ENCODE results near the gene SUGCT.

The SUGCT gene

GRCh38 chr7:40800771-40801170, 666.0 kb downstream of the SUGCT start:
- DNase-seq = no peak

DNA sequence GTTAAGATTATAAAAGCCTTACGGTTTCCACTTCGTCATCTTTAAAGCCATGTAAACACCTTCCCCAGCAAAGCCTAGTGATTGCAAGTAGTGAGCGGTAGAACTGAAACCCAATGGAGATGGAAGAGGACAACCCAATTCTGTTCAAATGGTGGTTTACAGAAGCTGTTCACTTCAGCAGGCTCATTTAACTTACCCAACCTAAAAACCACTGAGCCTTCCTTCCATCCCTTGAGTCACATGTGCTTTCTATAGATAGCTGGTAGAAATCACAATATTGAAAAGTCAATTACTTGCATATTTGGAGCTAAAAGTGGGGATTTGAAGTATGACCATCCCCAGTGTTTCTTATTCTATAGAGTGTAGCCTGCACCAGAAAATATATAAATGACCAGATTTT, 667.7 kb downstream of the SUGCT start:
- no peak for DNase-seq

GRCh38 chr7:40804477-40805215, 669.8 kb downstream of the SUGCT start:
- no peak for DNase-seq

GRCh38 chr7:40805361-40805760, 670.6 kb downstream of the SUGCT start:
- DNase-seq = no peak

GRCh38 chr7:40808378-40808942, 673.7 kb downstream of the SUGCT start:
- DNase-seq = no peak

DNA sequence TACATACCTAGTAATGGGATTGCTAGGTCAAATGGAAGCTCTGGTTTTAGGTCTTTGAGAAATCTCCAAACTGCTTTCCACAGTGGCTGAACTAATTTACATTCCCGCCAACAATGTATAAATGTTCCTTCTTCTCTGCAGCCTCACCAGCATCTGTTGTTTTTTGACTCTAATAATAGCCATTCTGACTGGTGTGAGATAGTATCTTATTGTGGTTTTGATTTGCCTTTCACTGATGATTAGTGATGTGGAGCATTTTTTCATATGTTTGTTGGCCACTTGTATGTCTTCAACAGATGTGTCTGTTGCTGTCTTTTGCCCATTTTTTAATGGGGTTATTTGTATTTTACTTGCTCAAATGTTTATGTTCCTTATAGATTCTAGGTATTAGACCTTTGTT, 675.5 kb downstream of the SUGCT start:
- DNase-seq = no peak

DNA sequence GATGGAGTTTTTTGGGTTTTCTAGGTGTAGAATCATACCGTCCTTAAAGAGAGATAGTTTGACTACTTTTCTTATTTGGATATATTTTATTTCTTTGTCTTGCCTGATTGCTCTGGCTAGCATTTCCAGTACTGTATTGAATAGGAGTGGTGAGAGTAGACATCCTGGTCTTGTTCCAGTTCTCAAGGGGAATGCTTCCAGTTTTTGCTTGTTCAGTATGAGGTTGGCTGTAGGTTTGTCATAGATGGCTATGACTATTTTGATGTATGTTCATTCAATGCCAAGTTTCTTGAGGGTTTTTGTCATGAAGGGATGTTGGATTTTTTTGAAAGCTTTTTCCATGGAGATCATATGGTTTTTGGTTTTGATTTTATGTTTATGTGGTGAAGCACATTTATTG, 676.9 kb downstream of the SUGCT start:
- no peak for DNase-seq

DNA sequence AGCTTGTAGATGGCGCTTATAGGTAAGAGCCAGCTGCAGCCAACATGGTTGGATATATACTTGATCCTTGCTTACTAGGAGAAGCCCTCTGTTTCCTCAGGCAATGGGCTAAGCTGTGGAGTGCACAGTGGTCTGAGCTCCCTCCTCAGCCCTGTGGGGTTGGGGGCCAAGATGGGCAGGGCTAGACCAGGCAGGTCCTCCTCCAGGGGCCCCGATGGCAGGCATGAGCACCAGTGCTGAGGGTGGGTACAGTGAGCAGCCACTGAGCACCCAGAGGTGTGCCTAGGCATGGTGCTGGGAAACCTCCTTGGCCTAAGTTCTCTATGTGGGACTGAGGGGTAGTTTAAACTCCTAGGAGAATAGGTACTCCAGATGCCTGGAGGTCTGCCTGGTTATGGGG, 680.2 kb downstream of the SUGCT start:
- DNase-seq = no peak

- DNase-seq = no peak
These were observed 680.7 kb downstream of the SUGCT start for GRCh38 chr7:40815512-40815911.

DNA sequence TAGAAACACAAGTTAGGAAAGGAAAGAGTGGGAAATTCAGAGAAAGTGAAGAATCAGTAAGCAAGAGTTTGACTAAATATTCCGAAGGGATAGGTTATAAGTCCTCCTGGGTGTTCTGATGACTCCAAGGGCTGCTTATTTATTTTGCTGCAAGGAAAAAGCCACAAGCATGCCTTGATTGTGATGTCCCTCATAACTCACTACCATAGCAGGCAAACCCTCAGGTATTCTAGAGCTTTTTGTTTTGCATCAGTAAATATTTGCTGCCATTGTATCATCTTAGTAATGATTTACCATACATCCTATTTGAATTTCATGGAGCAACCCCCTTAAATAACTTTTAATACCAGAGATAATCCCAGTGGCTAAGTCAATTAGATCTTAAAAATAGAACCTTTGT, 688.1 kb downstream of the SUGCT start:
- DNase-seq = no peak

- no peak for DNase-seq
These were observed 689.7 kb downstream of the SUGCT start for GRCh38 chr7:40824461-40824860.

- DNase-seq = no peak
These were observed 691.8 kb downstream of the SUGCT start for GRCh38 chr7:40826411-40827221.

DNA sequence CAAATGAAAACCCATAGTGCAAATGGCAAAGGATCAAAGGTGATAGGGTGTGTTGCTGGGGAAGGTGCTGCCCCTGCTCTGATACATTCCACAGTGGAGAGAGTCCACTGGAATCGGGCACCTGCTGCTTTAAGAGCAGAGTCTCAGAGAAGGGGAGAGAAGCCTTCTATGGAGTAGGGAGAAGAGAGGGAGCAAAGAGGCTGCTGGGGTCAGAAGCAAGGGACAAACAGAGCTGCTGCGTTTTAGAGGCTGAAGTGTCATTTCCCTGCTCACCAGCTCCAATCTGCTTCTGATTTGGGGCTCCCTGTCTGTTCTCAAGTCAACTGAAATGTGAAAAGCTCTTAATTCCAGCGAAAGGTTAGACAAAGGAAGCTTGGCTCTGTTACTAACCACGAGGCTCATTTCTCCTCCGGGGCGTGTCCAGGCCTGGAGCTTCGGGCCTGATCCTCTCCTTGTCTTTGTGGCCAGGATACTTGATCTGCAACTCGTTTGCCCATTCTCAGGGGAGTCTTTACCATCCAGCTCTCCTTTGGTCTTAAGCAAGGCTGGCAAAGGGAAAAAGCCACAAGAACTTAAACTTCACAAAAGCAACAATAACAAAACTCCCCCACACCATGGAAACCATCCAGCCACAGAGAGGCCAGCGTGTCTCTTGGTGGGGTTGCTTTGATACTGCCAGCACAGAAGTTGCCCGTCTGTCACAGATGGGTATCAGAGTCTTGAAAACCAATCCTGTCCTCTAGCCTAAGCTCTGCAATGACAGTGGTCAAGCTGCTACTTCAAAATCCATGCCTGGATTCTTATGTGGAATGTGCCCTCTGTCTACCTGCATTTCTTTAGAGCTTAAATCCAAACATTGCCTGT, 692.6 kb downstream of the SUGCT start:
- DNase-seq = no peak

DNA sequence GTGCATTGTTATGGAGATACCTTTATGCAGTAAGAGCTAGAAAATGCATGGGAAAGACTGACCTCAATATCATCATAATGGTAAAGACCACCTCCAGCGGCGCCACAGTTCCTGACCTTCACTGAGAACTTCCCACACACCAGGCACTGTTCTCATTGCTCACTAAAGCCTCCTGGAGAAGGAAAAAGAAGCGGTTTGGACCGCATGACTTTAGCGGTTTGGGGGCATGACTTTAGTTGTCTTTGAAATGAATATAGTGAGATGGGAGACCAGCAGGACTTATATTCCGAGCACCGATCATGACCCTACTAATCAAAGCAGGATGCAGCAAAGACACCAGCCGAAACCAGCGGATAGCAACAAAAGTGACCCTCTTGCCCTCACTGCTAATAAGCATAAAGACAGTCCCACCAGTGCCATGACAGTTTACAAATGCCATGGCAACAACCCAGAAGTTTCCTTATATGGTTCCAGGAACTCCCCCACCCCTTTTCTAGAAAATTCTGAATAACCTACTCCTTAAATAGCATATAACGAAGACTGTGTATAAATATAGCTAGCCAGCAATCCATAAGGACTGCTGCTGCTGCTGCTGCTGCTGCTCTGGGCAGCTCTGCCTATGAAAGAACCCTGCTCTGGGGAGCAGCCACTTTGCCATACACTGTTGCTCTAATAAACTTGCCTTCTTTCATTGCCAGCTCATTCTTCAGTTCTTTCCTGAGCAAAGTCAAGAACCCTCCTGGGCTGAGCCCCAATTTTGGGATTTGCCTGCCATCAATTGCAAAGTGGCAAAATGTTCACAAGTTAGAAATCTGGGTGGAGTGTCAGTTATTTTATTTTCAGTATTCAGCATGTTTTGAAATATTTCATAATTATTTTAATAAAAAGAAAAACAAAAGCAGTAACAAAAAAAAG, 694.1 kb downstream of the SUGCT start:
- DNase-seq = no peak

DNA sequence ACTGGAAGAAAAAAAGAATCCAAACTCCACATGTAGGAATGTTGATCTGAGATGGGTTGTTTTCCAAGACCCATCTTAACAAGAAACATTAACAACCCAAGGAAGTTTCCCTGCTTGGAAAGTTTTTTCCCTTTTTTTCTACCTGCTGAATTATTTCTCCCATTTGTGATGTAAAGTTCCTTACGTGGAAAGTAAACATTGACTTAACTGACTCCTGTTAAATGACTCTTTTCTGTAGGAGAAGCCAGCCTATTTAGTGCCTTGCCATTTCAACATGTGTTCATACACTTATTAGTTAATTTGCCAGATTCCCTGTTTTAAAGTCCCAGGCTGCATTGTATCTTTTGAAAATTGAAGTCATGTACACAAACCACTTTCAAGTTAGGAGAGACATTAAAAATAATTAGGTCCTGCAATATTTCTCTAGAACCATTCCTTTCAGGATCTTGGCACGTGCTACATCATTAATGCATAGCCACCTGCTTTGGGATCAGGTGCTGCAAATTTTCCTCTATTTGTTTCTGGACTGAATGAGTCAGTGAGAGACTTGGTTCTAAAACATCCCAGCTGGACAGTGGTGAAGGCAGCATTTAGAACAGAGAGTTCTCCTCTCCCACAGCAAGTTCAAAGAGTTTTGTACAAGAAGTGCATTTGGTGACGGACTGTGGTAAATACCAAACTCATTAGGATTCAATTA, 698.5 kb downstream of the SUGCT start:
- DNase-seq = no peak

DNA sequence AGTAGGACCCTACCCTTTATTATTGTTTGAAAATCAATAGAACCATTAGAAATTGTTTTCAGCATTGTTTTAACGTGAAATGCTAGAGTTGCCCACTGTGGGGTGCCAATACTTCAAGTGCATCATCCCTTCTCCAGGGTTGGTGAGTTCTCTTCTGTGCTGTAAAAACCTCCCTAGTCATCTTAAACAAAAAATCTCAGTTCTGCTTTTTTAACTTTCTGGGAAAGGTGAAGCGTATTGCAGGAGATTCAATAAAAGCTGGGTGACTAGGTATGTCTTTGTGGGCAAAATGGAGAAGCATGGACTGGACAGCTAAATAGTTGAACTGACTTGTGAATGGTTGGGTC, 699.1 kb downstream of the SUGCT start:
- no peak for DNase-seq

DNA sequence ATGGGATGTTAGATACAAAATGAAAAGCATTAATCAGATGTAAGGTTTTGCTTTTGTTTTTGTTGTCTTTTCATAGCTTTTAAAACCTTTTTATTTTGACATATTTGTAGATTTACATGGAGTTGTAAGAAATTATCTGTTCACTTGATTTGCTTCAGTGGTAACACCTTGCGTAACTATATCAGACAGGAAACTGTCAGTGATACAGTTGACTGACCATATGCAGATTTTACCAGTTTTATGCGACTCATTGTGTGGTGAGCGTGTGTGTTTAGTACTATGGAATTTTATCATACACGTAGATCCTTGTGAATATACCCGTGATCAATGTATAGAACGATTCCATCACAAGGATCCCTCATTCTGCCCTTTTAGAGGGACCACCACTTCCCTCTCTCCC, 701.4 kb downstream of the SUGCT start:
- no peak for DNase-seq

DNA sequence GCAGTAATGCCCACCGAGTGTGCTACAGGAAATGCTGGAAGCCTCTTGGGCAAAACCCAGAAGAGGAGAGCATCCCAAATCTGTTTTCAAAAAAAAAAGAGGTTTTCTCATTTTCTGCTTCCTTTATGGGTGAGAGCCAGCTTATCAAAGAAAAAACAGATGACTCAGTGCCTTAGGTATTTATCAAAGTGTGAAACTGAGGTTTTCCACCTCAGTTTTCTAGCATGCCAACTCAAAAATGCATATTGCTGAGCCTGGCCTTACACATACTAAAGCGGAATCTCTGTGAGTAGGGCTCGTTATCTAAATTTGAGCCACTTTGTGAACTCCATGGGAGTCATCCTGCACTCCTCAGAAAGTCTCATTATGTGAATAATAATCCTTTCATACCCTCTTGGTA, 705.1 kb downstream of the SUGCT start:
- no peak for DNase-seq

DNA sequence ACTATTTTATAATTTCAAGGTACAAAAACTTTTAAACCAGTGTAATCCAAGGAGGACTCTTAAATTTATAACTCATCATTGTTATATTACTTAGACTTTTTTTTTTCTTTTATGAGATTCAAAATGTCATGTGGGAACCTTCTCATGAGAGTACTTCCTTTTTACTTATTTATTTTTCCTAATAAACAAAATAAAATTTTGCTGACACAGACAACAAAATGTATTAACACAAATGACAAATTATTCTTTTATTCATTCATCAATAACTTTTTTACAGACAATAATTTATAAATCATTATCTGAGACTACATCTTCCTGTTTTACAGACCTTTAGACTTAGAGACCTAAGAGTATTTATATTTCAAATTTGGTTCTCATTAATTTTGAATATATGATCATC, 706.2 kb downstream of the SUGCT start:
- DNase-seq = no peak

GRCh38 chr7:40842641-40843040, 707.8 kb downstream of the SUGCT start:
- no peak for DNase-seq

DNA sequence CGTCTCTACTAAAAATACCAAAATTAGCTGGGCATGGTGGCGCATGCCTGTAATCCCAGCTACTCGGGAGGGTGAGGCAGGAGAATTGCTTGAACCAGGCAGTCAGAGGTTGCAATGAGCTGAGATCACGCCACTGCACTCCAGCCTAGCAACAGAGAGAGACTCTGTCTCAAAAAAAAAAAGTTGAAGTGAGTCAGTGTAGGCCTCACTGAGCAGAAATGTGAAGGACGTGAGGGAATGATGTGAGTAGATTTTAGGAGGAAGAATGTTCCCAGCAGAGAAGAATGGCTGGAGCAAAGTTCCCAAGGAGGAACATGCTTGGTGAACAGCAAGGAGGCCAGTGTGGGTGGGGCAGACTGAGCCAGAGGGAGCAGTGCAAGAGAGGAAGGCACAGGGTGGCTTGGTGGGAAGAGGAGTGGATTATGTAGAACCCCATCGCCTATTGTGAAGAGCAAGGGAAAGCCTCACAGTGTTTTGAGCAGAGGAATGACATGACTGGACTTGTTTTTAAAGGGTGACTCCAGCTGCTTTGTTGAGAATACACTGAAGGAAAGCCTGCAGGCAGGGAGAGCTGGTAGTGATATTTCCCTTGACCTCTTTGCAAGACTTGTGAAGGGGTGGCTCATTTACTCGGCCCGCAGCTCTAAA, 708.7 kb downstream of the SUGCT start:
- DNase-seq = no peak
